ENCODE measurements around the gene C7. TPM values are rescaled to one million over a fixed set of nuclear protein-coding genes. Genes with fewer than 3 reads are reported as not detected.

The C7 gene
- total RNA-seq, result 0.09 and 0.75 TPM in 2 replicates

DNA sequence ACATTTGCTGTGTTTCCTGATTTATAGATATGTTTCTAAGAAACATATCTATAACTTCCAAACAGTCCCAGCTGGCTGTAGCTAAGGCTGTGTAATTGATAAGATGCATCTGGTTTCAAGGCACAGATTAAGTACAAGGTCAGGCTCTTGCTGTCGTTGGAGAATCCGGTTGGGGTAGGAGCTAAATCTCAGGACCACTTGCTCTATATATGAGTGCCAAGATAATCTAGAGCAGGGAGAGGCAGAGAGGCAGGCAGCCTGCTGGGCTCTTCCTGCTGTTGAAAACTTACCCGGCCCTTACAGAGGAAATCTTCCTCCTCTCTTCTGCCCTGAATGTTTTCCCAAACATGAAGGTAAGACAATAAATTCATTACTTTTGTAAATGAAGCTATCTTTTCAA lies at the start of gene C7:
Gene C7, plus strand, starts transcription at position 234 of the 400 bp plus-strand sequence. Its CDS starts 114 bp downstream, at position 348.

Other genes starting within 250 kb of the C7 start
- gene PTGER4, start 229.6 kb upstream of the C7 start, total RNA-seq, result 36.8 and 39.5 TPM in 2 replicates
- gene TTC33, start 153.5 kb upstream of the C7 start, total RNA-seq, result 12.3 and 14.3 TPM in 2 replicates
- 115 and 143 TPM in 2 replicates for gene PRKAA1, start 111.1 kb upstream of the C7 start, total RNA-seq
- gene RPL37, start 74.3 kb upstream of the C7 start, total RNA-seq, result 3,017 and 3,351 TPM in 2 replicates
- 21.1 and 22.9 TPM in 2 replicates for gene CARD6, start 68.1 kb upstream of the C7 start, total RNA-seq
- gene MROH2B, start 161.8 kb downstream of the C7 start, total RNA-seq, result not detected in 2 replicates